Dermis microvascular lymphatic vessel endothelial cell (primary cell): ENCODE measurements around the gene RANBP1. TPM values are rescaled to one million over a fixed set of nuclear protein-coding genes. Genes with fewer than 3 reads are reported as not detected.
A peak's percentile ranks its signal among the peaks of the same experiment; 100 is the strongest.

Experiments
- DNase-seq, 2 donors: peaks; one replicate each; pipeline versions ENCODE4 v3.0.0 to v3.0.0-alpha.2; 2010; ENCODE audit warnings: low read depth in 2 of 2
- total RNA-seq: library from RNA; depleted of rRNA; stranded (reverse); fragments of >200 nt; gene quantifications from 2 replicates; pipeline ENCODE4 v1.2.1, GENCODE V29; 2014

Gene RANBP1
- total RNA-seq, 1 donor from 2014 or later = 148 TPM

DNA sequence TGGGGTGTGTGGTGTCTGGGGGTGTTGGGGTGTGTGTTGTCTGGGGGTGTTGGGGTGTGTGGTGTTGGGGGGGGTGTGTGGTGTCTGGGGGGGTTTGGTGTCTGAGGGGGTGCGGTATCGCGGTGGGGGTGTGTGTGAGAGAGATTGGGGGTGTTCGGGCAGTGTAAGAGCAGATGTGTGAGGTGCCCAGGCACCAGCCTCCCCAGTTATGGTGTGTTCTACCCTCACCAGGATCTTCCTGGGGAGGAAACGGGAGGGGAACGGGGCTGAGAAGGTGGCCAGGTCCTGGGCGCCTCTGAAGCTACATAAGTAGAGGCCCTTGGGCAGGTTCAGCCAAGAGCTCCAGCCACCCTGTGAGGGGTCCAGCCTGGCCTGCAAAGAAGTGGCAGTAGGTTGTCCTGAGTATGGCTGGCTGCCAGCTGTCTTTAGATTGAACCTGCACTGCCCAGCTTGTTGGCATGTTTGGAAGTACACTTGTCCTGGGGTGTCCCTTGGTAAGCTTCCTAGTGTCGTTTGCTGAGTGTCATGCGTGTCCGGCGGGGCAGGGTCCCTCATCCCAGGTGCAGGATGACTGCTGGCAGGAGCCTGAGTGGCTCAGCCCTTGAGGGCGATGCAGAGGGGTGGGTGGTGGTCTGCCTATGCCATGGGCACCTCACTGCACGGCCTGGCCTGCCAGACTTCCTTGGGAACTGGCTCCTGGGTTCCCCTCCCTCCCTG lies 7.6 kb downstream of the RANBP1 start:
- no peak for DNase-seq

DNA sequence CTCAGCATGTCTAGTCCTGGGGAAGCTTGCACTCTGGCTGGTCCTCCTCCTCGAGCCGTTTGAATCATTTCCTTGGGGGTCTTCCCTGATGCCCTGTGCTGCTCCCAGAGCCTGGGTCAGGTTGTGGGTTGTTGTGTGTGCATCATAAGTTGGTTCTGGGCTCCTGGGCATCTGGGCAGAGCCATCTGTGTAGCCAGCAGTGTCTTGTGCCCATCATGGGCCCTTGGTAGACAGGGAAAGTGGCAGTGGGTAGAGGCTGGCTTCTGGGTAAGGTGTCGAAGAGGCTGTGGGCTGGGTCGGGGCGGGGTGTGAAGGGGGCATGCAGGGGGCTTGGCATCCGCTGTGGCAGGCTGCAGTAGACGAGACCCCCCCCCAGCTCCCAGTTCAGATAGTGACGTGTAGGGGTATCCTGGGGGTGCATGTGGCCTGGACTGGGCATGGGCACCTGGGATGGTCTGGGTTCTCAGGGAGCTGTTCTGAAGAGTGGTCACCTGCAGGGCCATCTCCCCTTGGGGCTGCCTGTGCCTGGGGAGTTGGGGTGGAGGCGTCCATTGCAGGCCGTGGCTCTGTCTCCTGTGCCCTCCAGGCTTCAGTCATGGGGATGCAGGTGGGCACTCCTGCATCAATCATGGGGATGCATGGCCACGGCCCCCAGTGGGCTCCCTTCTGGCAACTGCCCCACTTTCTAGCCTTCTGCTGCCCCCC lies 8.3 kb downstream of the RANBP1 start:
- no peak for DNase-seq

DNA sequence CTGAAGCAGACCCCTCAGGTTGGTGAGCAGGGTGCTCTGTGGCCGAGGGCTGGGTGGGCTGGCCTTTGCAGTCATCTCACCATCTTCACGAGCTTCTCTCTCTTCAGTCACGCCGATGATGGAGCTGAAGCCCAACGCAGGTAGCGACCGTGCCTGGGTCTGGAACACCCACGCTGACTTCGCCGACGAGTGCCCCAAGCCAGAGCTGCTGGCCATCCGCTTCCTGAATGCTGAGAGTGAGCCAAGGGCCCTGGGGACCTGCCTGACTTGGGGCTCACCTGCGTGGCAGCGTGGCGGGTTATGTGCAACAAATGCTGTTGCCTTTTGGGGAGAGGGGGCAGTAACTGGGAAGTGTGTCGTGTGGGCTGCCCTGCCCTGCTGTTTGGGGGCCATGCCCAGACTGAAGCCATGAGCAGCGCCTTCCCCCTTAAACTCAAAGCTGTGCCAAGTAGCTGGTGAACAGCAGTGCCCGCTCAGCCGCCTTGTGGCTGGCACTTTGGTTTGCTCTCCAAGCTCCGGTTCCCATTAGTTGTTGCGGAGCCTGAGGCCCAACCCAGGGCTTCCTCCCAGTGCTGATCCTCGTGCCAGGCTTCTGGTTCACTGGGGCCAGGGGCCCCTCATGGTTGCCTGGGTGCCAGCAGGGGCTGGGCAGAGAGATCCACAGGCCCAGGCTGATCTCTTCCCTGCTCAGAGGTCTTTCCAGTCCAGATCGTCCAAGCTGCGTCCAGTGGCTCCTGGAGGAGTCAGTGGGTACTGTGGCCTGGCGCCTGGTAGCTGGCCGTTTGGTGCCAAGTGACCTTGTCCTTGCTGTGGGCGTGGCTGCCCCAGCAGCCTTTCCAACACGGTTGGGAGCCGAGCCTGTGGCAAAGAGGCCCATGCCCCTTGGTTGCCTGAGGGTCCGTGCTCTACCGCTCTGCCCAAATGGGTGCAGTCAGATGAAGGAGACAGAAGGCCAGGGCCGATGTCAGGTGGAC lies 9.6 kb downstream of the RANBP1 start:
- no peak for DNase-seq

DNA sequence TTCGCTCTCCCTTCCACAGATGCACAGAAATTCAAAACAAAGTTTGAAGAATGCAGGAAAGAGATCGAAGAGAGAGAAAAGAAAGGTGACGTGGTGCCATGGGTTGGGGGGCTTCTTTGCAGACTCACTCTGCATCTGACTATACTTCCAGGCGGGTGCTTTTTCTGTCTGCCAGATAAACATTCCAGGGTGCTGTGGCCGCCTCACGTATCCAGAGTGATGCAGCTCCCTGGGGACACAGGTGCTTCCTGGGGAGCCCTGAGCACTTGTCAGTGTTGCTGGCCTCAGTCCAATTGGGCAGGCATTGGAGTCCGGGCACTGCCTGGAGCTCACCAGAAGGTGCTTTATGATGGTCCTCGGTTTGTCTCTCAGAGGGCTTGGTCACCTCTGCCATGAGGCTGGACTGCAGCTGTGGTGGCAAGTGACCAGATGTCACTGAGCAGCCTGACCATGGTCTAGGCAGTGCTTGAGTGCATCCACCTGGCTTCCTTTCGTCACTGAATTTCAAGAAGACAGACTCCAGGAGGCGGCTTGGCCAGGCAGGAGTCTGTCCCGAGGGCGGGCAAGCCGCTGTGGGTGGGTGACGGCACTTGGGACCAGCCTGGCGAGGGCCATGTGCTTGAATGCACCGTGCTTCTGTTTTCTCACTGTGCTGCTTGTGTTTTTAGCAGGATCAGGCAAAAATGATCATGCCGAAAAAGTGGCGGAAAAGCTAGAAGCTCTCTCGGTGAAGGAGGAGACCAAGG lies 10.6 kb downstream of the RANBP1 start:
- DNase-seq = no peak

DNA sequence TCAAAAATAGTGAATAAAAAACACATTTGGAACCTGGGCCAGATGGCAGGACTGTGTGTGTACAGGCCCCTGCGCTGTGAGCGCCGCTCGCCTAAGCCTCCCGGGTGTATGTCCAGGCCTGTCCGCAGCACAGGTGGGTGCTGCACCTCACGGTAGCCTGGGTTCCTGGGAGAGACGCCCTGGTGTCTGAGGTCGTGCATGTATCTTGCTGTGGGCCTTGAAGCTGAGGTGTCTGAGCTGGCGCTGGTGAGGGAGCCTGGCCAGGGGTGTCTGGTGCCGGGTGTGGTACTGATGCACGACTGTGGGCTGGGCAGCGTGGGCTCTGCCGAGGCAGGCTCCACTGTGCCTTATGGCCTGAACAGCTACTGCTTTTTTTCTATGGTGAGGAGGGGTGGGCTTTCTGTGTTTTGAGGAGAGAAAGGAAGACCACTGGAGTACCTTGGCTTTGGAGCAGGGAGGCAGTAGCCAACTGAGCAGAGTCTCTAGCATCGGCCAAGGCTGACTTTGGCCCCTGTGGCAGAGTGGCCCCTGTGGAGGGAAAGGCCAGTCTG lies 11.5 kb downstream of the RANBP1 start:
- DNase-seq = no peak

DNA sequence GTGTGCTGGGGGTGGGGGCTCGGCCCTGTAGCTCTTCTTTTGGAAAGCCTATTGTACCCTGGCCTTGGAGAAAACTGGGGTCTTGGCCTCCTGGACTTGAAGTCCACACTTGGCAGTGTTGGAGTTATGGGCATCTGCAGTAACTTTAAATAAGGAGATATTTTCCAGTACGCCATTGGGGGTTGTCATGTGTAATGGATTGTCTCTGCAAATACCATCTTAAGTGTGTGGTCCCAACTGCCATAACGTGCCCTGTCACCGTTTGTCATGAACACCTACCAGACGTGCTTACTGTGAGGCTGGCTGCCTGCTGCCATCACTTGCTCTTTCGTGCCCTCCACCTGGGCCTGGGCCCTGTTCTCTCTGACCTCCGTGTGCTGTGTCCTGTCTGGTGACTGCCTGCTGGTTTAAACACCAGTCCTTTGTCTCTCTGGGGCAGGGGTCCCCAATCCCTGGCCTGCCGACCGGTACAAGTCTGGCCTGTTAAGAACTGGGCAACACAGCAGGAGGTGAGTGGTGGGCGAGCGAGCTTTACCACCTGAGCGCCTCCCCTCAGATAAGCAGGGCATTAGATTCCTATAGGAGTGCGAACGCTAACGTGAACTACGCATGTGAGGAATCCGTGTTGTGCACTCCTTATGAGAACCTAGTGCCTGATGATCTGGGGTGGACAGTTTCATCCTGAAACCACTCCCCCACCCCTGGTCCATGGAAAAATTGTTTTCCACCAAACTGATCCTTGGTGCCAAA lies 12.1 kb downstream of the RANBP1 start:
- no peak for DNase-seq

DNA sequence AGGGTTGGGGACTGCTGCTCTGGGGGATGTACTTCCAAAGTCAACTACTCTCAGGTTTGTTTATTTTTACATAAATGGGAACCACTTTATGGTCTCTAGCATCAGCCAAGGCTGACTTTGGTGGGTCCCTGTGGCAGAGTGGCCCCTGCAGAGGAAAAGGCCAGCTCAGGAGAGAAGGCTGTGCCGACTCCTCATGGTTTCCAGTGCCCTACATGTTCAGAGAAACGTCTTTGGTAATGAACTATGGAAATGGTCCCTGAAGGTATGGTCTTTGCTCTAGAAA lies 12.7 kb downstream of the RANBP1 start:
- no peak for DNase-seq

DNA sequence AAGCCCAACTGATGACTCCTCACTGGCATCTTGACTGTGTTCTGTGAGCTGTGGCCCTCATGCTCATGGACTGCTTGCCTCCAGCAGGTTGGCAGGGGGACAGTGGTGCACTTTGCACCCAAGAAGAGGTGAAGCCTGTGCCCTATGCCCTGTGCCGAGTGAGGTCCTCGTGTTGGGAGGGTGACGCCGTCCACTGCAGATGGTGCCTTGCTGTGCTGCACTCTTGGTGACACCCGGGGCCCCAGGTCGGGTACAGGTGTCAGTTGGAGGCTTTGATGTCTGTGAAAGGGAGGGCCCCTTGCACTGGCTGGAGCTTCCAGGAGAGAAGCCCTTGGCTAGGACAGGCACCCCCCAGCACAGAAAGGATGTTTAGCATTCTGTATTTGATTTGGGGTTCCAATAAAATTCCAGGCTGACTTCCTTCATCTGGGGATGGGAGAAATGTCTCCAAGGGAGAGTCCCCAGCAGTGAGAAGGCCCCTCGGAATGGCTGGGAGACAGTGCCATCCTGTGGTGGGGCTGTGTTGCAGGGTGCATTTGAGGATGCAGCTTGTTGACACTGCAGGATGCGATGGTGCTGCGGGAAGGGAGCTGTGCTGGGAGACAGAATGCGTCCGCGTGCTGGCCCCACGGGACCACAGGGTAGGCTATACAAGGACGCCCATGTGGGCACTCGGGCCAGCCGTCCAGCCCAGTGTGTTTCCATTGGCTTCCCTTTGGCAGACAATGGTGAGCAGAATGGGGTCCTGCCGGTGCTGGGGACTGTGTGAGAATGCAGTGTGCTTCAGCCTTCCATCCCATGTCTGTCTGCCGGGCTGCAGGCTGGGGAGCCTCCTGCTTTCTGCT lies 13.2 kb downstream of the RANBP1 start:
- DNase-seq = peak; percentile 23 to 59

DNA sequence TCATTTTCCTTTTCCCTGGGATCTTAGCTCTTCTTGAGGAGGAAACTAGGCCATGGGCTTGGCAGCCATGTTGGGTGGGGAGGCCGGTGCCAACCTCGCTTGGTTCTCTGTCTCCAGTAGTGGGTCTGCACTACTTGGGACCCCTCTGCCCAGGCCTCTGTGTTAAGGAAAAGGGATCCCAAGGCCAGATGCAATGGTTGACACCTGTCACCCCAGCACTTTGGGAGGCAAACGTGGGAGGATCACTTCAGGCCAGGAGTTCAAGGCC lies 13.8 kb downstream of the RANBP1 start:
- no peak for DNase-seq

DNA sequence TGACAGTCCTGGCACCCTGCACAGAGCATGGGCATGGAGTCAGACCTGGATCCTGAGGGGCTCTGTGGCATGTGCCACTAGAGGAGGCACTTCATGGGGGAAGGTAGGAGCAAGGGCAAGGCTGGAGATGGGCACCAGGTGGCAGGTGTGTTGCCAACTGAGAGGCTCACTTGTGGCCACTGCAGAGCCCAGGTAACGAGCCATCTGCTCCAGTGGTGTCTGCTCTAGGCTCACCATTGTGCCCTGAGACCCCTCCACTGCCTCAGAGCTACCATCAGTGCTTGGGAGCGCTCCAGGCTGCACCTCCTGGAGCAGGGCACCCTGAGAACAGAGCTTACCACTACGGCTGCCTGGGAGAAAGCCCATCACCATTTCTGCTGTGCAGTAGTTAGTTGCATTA lies 14.4 kb downstream of the RANBP1 start:
- DNase-seq = no peak

DNA sequence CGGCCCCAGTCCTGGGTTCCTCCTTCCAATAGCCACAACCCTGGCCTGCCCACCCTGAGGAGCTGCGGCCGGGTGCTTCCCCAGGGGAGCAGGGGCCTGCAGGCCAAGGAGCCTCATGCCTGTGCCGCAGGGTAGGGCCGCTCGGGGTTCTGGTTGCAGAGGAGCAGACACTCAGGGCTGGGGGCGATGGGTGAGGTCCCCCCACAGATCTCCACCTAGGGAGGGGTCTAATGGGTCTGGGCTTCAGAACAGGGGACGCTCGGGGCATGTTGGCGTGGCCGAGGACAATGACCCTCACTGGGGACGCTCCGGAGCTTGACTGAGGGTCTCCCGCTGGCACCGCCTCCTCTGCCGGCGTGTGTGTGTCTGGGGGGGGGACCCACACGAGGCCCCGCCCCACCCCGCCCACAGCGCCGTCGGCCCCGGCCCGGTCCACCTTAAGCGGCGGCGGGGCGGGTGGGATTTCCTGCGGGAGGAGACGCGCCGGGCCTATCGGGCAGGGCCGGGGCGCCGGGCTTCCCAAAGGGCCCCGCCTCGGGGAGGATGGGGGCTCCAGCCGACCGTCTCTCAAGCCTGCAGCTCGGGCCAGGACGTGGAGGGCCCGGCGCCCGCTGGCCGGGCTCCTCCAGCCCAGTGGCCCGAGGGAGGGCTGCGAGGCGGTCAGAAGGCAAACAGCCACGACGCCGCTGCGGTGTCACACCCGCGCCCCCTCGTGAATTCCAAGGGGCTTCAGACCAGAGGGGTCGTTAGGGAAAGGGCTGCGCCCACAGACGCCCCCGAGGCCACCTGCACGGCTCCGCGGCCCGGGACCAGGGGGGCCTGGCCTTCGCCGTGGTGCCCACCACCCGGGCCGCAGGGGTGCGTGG lies 15.1 kb downstream of the RANBP1 start:
- DNase-seq = peak; percentile 43 to 87

DNA sequence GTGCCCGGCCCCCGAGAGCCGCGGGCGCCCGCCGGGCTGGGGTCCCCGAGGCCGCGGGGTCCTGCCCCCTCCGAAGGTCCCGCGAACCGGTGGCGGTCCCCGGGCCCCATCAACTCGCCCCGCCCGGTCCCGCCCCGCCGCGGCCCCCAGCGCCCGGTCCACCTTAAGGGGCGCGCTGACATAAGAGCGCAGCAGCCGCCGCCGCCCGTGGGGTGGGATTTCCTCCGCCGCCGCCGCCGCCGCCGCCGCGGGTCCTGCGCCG lies 15.6 kb downstream of the RANBP1 start, which contains the start of gene ZDHHC8:
ZDHHC8 (plus strand) TSS at position 208 of the 262 bp plus-strand sequence. CDS start 144 bp downstream, outside the sequence.
- DNase-seq = peak in 1 of 2 donors; percentile 48

DNA sequence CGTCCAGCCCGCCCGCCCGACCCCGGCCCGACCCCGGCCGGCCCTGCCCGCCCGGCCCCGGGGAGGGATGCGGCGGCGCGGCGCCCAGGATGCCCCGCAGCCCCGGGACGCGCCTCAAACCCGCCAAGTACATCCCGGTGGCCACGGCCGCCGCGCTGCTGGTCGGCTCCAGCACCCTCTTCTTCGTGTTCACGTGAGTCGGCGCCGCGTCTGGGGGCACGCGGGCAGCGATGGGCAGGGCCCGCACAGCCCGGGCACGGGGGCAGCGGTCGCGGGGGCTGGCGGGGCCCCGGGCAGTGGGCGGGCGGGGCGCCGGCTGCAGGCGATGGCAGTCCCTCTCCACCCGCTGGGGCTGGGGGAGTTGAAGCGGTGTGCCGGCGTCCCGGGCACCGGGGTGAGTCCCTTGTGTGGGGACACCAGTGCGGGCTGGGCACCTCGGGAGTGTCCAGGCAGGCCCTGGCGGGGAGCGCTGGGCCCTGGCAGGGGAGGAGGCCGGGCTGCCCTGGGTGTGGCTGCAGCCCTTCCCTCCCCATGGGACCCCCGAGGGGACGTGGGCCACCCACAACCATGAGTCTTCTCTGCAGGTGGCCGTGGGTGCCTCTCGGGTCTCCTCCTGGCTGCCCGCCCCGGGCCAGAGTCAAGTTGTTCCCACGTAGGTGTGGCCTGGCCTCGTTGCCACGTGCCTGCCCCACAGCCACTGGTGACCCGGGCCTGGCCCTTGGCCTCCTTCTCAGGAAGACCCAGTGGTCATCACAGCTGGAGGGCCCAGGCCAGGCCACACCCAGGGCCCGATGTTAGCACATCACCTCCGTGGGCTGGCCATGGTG lies 16.2 kb downstream of the RANBP1 start:
- peak in 1 of 2 donors; percentile 36 for DNase-seq

DNA sequence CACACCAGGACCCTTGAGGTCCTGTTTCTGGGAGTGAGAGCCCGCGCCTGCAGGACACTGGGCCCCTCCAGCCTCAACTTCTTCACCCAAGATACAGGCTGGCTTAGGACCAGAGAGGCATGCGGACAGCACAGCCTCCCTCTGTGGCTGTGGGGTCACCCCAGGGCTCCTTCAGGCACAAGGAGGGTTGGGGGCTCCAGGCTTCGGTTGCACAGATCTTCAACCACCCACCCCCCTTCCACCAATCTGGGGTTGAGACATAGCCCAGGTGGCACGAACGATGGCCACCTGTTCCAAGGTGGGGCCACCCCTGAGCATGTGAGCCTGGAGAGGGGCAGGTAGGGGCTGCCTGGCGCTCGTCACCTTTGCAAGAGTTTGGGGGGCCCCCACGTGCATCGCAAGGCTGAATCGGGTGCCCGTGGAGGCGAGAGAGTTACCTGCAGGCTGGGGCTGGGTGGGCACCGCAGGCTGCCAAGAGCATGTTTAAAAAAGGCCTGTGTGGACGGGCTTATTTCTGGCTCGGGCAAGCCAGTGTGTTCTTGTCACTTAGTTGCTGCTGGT lies 16.9 kb downstream of the RANBP1 start:
- DNase-seq = no peak

DNA sequence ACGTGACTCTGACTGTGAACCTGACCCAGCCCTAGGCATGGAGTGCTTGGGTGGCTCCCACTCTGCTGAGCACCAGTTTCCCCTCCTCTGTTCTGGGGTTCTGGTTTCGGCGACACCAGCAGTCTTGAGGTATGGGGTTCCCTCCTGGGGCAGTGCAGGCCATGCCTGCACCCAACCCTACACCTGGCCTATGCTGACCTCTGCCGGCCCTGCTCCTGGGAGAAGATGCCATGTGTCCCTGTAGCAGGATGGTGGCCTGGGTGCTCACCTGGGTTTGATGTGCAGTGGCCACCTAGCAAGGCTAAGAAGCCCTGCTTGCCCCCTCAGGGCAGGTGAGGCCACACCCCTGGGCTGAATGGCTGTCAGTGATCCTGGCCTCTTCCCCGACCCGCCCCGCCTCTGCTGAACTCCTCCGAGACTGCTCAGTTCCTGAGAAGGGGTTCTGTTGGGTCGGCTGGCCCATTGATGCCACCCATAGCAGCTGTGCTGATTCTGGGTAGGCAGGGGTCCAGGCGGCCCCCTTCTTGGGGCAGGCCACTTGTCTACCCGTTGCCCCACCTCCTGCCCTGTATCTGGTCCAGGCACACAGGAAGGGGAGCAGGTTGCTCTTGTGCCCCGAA lies 18.1 kb downstream of the RANBP1 start:
- DNase-seq = no peak

DNA sequence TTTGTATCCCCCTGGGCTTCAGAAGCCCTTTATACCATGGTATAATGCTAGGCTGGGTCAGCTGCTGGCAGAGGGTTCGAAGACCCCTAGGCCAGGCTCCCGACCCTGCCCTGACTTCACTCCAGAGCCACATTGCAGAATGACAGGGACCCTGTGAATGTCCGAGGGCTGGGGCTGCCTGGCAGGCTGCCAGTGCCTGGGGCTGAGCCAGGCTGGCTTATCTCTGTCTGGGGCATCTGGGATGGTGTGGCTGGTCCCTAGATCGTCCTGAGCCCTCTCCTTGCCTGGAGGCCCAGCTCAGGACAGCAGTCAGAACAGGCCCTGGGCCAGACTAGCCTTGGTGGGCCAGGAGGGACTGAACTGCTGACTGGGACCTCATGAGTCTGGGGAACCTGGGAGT lies 19.4 kb downstream of the RANBP1 start:
- no peak for DNase-seq
